Activated T-cell treated with anti-CD3 and anti-CD28 coated beads for 48 hours (primary cell): Measurements from ENCODE around the gene CFAP53.

Source experiments
- DNase-seq: peaks from one replicate; pipeline ENCODE4 v3.0.0-alpha.2; 2020; ENCODE audit warnings: low read depth

The CFAP53 gene

DNA sequence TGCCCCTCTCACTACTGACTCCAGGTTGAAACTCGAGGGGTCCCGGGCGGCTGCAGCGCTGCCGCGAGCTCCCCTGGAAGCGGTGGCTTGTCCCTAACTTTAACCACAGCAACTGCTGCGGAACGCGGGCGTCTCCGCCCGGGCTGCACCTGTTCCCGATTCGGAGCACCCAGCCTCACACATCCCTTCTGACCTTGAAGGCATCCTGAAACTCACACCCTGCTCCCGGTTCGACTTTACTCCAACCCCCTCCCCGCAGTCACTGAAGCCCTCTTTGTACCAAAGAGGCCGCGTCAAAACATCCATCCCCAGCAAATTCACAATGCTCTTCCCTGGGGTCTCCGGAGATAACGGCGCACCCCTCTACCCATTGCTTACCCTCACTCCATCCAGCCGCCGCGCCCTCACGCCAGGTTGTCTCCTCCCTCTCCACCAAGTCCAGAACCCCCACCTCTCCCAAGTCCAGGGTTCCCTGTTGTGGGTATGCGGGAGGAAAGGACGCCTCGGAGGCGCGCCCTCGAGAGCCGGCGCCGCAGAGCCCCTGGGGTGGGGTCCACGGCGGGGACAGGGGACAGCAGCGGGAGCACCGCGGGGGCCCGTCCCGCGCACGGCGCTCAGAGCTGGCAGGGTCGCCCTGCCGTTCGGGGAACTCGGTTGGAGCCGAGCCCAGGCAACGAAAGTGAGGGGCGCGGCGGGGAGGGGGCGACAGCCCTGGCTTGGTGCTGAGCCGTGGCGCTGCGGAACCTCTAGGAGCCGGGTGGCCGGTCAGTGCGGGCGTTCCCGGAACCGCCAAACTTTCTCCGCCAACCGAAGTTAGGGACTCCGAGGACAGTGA is 72.3 kb downstream of the CFAP53 start:
- no peak for DNase-seq

DNA sequence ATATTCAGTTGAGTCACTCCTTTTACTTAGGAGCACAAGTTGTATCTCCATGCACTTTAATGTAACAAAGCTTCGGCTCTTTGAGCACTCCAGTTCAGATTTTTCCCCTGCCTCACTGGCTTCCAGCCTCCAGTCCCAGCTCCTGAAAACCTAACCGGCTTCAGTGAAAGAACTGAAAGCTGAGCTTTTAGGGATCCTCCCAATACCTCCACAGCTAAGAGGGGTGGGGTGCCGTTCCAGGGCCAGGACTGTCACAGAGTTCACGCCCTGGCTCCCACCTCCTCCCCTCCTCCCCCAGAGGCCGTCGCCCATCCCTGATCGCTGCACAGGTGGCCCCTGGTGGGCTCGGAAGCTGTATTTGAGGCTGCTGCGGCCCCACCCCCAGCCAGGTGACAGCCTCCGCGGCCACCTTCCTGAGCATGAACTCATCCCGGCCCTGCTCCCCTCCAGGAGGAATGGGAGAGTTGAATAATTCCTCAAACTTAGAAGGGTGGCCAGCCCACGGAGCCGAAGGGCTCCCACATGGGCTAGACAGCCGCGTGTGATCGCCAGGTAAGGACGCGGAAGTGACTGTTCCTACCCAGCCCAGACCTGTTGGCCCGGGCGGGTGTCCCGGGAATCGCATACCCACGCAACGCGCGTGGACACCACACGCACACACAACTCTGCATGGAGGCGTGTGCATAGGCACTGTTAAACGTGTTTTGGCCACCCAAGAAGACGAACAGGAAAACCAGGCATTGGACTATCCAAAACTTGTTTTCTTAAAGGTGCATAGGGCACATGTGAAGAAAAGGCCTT is 73.1 kb downstream of the CFAP53 start:
- no peak for DNase-seq

- DNase-seq: no peak
These were observed 75.4 kb downstream of the CFAP53 start for GRCh38 chr18:50190926-50191325.

GRCh38 chr18:50190236-50190635 is 76.1 kb downstream of the CFAP53 start:
- no peak for DNase-seq

GRCh38 chr18:50189160-50189559 is 77.1 kb downstream of the CFAP53 start:
- no peak for DNase-seq

DNA sequence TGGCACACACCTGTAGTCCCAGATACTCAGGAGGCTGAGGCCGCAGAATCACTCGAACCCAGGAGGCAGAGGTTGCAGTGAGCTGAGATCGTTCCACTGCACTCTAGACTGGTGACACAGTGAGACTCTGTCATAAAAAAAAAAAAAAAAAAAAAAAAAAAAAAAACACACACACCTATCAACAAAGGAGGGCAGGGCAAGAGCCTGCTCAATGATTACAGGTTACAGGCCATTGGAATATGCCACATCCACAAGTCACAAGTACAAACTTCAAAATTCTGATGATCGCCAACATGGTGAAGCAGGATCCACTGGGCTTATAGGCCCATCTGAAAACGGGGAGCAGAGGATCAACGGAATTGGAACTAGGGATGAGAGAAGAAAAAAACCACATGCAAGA is 77.6 kb downstream of the CFAP53 start:
- no peak for DNase-seq

- no peak for DNase-seq
These were observed 78.6 kb downstream of the CFAP53 start for GRCh38 chr18:50187659-50188058.

GRCh38 chr18:50186385-50186784 is 79.9 kb downstream of the CFAP53 start:
- DNase-seq: no peak

DNA sequence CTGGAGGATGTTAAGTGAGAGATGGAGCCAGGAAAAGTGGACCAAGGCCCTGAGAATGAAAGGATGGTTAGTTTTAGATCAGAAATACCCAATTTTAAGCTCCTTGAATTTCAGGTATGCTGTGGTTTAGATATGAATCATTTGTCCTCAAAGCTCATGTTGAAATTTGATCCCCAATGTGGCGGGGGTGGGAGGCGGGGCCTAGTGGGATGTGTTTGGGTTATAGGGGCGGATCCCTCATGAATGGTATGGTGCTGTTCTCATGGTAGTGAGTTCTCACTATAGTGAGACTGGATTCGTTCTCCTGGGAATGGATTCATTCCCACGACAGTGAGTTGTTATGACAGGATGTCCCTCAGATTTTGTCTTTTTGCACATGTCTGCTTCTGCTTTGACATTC is 82.7 kb downstream of the CFAP53 start:
- no peak for DNase-seq

DNA sequence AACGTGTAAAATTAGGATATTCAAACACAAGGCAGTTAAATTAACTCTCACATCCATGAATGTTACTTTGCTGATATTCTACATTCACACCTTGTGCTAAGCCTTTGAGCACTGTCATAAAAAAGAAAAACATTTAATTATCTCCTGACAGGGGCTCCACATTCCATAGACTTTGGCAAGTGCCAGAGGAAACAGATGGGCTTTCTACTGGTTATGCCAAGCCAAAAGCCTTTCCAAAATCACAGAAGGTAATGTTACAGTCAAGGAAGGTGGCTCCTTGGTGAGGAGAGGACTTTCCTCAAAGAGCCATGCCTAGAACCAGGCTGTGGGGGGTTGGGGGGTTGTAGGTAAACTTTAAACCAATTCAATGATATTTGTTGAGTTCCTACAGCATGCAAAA is 83.8 kb downstream of the CFAP53 start:
- DNase-seq: no peak

- no peak for DNase-seq
These were observed 84.7 kb downstream of the CFAP53 start for GRCh38 chr18:50181590-50181989.

DNA sequence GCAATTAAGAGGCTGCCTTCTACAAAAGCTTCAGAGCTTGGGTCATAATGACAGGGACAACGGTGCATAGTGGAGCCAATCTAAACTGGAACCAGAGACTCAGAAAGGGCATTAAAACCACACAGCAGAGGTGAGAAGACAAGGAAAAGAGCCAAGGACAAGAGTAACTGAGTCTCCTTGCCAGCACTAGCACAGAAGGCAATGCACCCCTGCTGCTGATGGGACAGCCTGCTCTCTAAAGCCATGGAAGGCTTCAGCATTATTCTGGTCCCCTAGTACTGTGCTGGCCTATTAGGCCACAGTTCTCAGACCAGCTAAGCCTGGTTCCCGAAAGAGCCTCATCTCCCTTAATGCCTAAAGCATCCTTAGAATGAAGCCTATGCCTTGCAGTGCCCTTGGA is 86.8 kb downstream of the CFAP53 start:
- DNase-seq: no peak

DNA sequence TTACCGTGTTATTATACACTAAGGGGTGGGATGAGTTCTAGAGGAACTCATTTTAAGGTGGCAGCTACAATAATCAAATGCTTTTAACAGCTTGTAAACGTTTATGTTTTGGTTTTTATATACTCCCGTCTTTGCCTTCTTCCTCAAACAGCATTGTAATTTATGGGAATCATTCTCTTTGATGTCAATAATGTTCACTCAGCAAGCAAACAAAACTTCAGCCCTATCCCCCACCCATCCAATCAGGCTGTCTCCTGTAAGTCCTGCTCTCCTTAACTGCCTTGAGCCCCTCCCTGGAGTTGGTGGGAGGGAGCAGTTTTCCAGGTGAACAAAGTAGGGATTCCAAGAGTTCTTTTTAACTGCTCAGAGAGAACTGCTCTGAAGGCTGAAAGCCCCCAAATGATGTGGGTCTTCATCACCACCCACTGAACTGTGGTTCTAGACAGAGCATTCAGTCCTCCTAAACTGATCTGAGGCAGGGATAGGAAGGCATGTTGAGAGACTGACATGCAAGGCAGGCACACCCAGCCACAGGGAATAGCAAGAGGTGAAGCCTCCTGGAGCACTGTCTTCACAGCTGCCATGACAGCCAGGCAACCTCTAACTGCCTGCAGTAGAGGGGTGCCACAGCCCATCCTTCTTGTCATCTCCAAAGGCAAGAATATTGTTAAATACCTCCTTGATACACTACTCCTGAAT is 88.9 kb downstream of the CFAP53 start:
- DNase-seq: no peak
